ENCODE measurements around the gene FCHSD1.

FCHSD1 gene

GRCh38 chr5:141681295-141681694, 30.1 kb upstream of the FCHSD1 start:
- Mint-ChIP-seq H3K36me3 (peaks cover 3% of the 10 kb centered on the region), H3K27me3 (no peaks in the 10 kb centered on the region), H3K27ac (peak overlapping the region; percentile 69), H3K9me3 (ENCODE audit: low read depth) (no peaks in the 10 kb centered on the region), H3K4me1 (ENCODE audit: low read depth) (peaks cover 25% of the 10 kb centered on the region), H3K4me3 (peak overlapping the region; percentile 70)

- Mint-ChIP-seq H3K27me3 (no peaks in the 10 kb centered on the region), H3K4me3 (peak overlapping the region; percentile 70), H3K27ac (peak overlapping the region; percentile 64), H3K4me1 (ENCODE audit: low read depth) (peaks cover 25% of the 10 kb centered on the region), H3K9me3 (ENCODE audit: low read depth) (no peaks in the 10 kb centered on the region), H3K36me3 (peaks cover 3% of the 10 kb centered on the region)
These were observed 29.6 kb upstream of the FCHSD1 start for GRCh38 chr5:141680751-141681201.

- no peak overlapping the region for H3K27ac Mint-ChIP-seq
These were observed 29.0 kb upstream of the FCHSD1 start for GRCh38 chr5:141680178-141680577.

GRCh38 chr5:141677415-141677814, 26.2 kb upstream of the FCHSD1 start:
- Mint-ChIP-seq H3K36me3 (peaks cover 3% of the 10 kb centered on the region), H3K4me1 (ENCODE audit: low read depth) (peaks cover 14% of the 10 kb centered on the region), H3K4me3 (no peak overlapping the region), H3K27me3 (no peaks in the 10 kb centered on the region), H3K27ac (no peak overlapping the region), H3K9me3 (ENCODE audit: low read depth) (no peaks in the 10 kb centered on the region)

More at GRCh38 chr5:141680178-141680577, 29.0 kb upstream of the FCHSD1 start:
- peaks cover 3% of the 10 kb centered on the region for H3K36me3 Mint-ChIP-seq
- H3K4me1 Mint-ChIP-seq (ENCODE audit: low read depth): peaks cover 25% of the 10 kb centered on the region
- H3K27me3 Mint-ChIP-seq: no peaks in the 10 kb centered on the region
- no peaks in the 10 kb centered on the region for H3K9me3 Mint-ChIP-seq (ENCODE audit: low read depth)
- no peak overlapping the region for H3K4me3 Mint-ChIP-seq

- H3K27me3 Mint-ChIP-seq: no peaks in the 10 kb centered on the region
These were observed 24.5 kb upstream of the FCHSD1 start for GRCh38 chr5:141675672-141676071.

GRCh38 chr5:141674747-141675146, 23.5 kb upstream of the FCHSD1 start:
- Mint-ChIP-seq H3K27me3 (no peaks in the 10 kb centered on the region), H3K27ac (no peak overlapping the region), H3K4me1 (ENCODE audit: low read depth) (no peaks in the 10 kb centered on the region), H3K36me3 (peaks cover 3% of the 10 kb centered on the region), H3K4me3 (no peak overlapping the region), H3K9me3 (ENCODE audit: low read depth) (no peaks in the 10 kb centered on the region)

More at GRCh38 chr5:141675672-141676071, 24.5 kb upstream of the FCHSD1 start:
- Mint-ChIP-seq H3K27ac (no peak overlapping the region), H3K36me3 (peaks cover 3% of the 10 kb centered on the region), H3K4me1 (ENCODE audit: low read depth) (peaks cover 2% of the 10 kb centered on the region), H3K4me3 (no peak overlapping the region), H3K9me3 (ENCODE audit: low read depth) (no peaks in the 10 kb centered on the region)

GRCh38 chr5:141672841-141673813, 21.9 kb upstream of the FCHSD1 start:
- no peaks in the 10 kb centered on the region for H3K36me3 Mint-ChIP-seq

GRCh38 chr5:141672071-141672840, 21.0 kb upstream of the FCHSD1 start:
- no peaks in the 10 kb centered on the region for H3K4me1 Mint-ChIP-seq (ENCODE audit: low read depth)
- H3K36me3 Mint-ChIP-seq: no peaks in the 10 kb centered on the region
- H3K4me3 Mint-ChIP-seq: no peak overlapping the region
- no peaks in the 10 kb centered on the region for H3K9me3 Mint-ChIP-seq (ENCODE audit: low read depth)
- no peak overlapping the region for H3K27ac Mint-ChIP-seq
- H3K27me3 Mint-ChIP-seq: no peaks in the 10 kb centered on the region

More at GRCh38 chr5:141672841-141673813, 21.9 kb upstream of the FCHSD1 start:
- H3K4me1 Mint-ChIP-seq (ENCODE audit: low read depth): no peaks in the 10 kb centered on the region
- no peaks in the 10 kb centered on the region for H3K27me3 Mint-ChIP-seq
- no peak overlapping the region for H3K27ac Mint-ChIP-seq
- H3K4me3 Mint-ChIP-seq: no peak overlapping the region
- H3K9me3 Mint-ChIP-seq (ENCODE audit: low read depth): no peaks in the 10 kb centered on the region

GRCh38 chr5:141669520-141669919, 18.3 kb upstream of the FCHSD1 start:
- no peaks in the 10 kb centered on the region for H3K27me3 Mint-ChIP-seq
- no peak overlapping the region for H3K27ac Mint-ChIP-seq
- H3K36me3 Mint-ChIP-seq: no peaks in the 10 kb centered on the region
- H3K4me1 Mint-ChIP-seq (ENCODE audit: low read depth): peaks cover 3% of the 10 kb centered on the region
- no peak overlapping the region for H3K4me3 Mint-ChIP-seq
- H3K9me3 Mint-ChIP-seq (ENCODE audit: low read depth): no peaks in the 10 kb centered on the region

- Mint-ChIP-seq H3K27ac (peak overlapping the region; percentile 25), H3K27me3 (no peaks in the 10 kb centered on the region), H3K36me3 (no peaks in the 10 kb centered on the region), H3K4me3 (no peak overlapping the region), H3K4me1 (ENCODE audit: low read depth) (peaks cover 3% of the 10 kb centered on the region), H3K9me3 (ENCODE audit: low read depth) (no peaks in the 10 kb centered on the region)
These were observed 17.5 kb upstream of the FCHSD1 start for GRCh38 chr5:141668601-141669265.

GRCh38 chr5:141665995-141666940, 15.1 kb upstream of the FCHSD1 start:
- peaks cover 3% of the 10 kb centered on the region for H3K4me1 Mint-ChIP-seq (ENCODE audit: low read depth)
- H3K9me3 Mint-ChIP-seq (ENCODE audit: low read depth): no peaks in the 10 kb centered on the region
- H3K27ac Mint-ChIP-seq: no peak overlapping the region
- no peaks in the 10 kb centered on the region for H3K27me3 Mint-ChIP-seq
- no peak overlapping the region for H3K4me3 Mint-ChIP-seq
- no peaks in the 10 kb centered on the region for H3K36me3 Mint-ChIP-seq

- Mint-ChIP-seq H3K36me3 (no peaks in the 10 kb centered on the region), H3K4me1 (ENCODE audit: low read depth) (peaks cover 3% of the 10 kb centered on the region), H3K27ac (no peak overlapping the region), H3K9me3 (ENCODE audit: low read depth) (no peaks in the 10 kb centered on the region), H3K4me3 (no peak overlapping the region), H3K27me3 (no peaks in the 10 kb centered on the region)
These were observed 13.7 kb upstream of the FCHSD1 start for GRCh38 chr5:141664733-141665461.

- H3K27me3 Mint-ChIP-seq: no peaks in the 10 kb centered on the region
- no peaks in the 10 kb centered on the region for H3K36me3 Mint-ChIP-seq
- no peaks in the 10 kb centered on the region for H3K9me3 Mint-ChIP-seq (ENCODE audit: low read depth)
- peaks cover 3% of the 10 kb centered on the region for H3K4me1 Mint-ChIP-seq (ENCODE audit: low read depth)
- H3K4me3 Mint-ChIP-seq: no peak overlapping the region
- no peak overlapping the region for H3K27ac Mint-ChIP-seq
These were observed 12.3 kb upstream of the FCHSD1 start for GRCh38 chr5:141663506-141663905.
